HCT116 (cell line): ENCODE data around the gene NSFL1C. TPM values are rescaled to one million over a fixed set of nuclear protein-coding genes. Genes with fewer than 3 reads are reported as not detected.

Source experiments
- ATAC-seq: fragments of 200-7000 bp; cut with Tn5 transposase; 2 replicates; pipeline ENCODE4 v1.9.1; 2020; ENCODE audit warnings: mild to moderate bottlenecking, moderate library complexity
- BruUV-seq: library from RNA; stranded (reverse); fragments of 400-500 nt; replicated peaks from 2 replicates; lab custom pipeline; 2021; lab: Mats Ljungman, UMichigan
- CTCF ChIA-PET: fragments of 300-600 bp; sonication (Branson Sonifier 250); formaldehyde crosslinking; loops from one replicate; lab custom pipeline; 2021; ENCODE audit warnings: antibody characterized with exemption; lab: Charles Lee
- POLR2A ChIA-PET: fragments of 300-600, 350-600 bp; sonication (Branson Sonifier 250); formaldehyde crosslinking; loops from one replicate; lab custom pipeline; 2021; ENCODE audit warnings: antibody characterized with exemption; lab: Charles Lee
- RAD21 ChIA-PET, 2 experiments: fragments of 300-600 bp; sonication (Branson Sonifier 250); formaldehyde crosslinking; loops; one replicate each; lab custom pipeline; 2023; ENCODE audit warnings: low total read pairs in 2 of 2; ENCODE audit not compliant: uncharacterized antibody in 2 of 2, unreplicated experiment in 2 of 2, low non-redundant PET in 1 of 2; lab: Charles Lee
- DNase-seq: peaks from one replicate; pipeline ENCODE4 v3.0.0-alpha.2; 2010; ENCODE audit warnings: low read depth, low spot score
- H2AFZ ChIP-seq: fragments of 200-600 bp; shearing (Covaris generic), sonication (generic); 2 replicates; pipeline ENCODE4 v1.6.1; 2017; ENCODE audit warnings: low read depth, mixed run types, mixed read lengths, antibody characterized with exemption, low read length; ENCODE audit not compliant: poor library complexity, severe bottlenecking
- H3K27ac ChIP-seq: 2 replicates; pipeline ENCODE4 v1.5.1; 2012; ENCODE audit warnings: low read depth, low read length
- H3K27me3 ChIP-seq: fragments of 200-600 bp; sonication (generic); 2 replicates; pipeline ENCODE4 v1.6.1; 2016; ENCODE audit warnings: mixed run types, low read length, mixed read lengths; ENCODE audit not compliant: insufficient read depth
- H3K36me3 ChIP-seq, 2 experiments: fragments of 200-500 bp in 1 of 2; fragments of 200-600 bp in 1 of 2; sonication (Bioruptor generic) in 1 of 2; sonication (generic) in 1 of 2; 2 replicates each; pipeline versions ENCODE4 v1.5.1 to v1.6.1; 2014 to 2016; ENCODE audit warnings: low read length in 2 of 2, inconsistent platforms in 1 of 2, mixed read lengths in 1 of 2, mixed run types in 1 of 2; ENCODE audit not compliant: insufficient read depth in 2 of 2, control insufficient read depth in 1 of 2
- H3K4me1 ChIP-seq, 2 experiments: fragments of 200-600 bp in 1 of 2; sonication (generic) in 1 of 2; 2 replicates each; pipeline versions ENCODE4 v1.5.1 to v1.6.1; 2012 to 2017; ENCODE audit warnings: low read length in 2 of 2, inconsistent platforms in 1 of 2, mild to moderate bottlenecking in 1 of 2, mixed read lengths in 1 of 2, mixed run types in 1 of 2, moderate library complexity in 1 of 2; ENCODE audit not compliant: insufficient read depth in 2 of 2, control insufficient read depth in 1 of 2
- H3K4me2 ChIP-seq: fragments of 200-600 bp; sonication (generic); 2 replicates; pipeline ENCODE4 v1.6.1; 2017; ENCODE audit warnings: mixed run types, low read length, mixed read lengths
- H3K4me3 ChIP-seq, 2 experiments: fragments of 200-600 bp in 1 of 2; sonication (generic) in 1 of 2; replicated peaks in 1 of 2; 2 replicates each; pipeline ENCODE4 v1.5.1; 2011 to 2016; ENCODE audit warnings: low read length in 2 of 2, control low read depth in 1 of 2, low read depth in 1 of 2, mild to moderate bottlenecking in 1 of 2, mixed read lengths in 1 of 2, mixed run types in 1 of 2
- H3K79me2 ChIP-seq: fragments of 200-600 bp; sonication (generic); 2 replicates; pipeline ENCODE4 v1.6.1; 2017; ENCODE audit warnings: mild to moderate bottlenecking, mixed run types, low read length, moderate library complexity, mixed read lengths; ENCODE audit not compliant: insufficient read depth
- H3K9ac ChIP-seq: fragments of 200-600 bp; sonication (generic); 2 replicates; pipeline ENCODE4 v1.6.1; 2016; ENCODE audit warnings: low read length, mixed read lengths
- H3K9me2 ChIP-seq: fragments of 200-600 bp; sonication (generic), shearing (Covaris generic); 2 replicates; pipeline ENCODE4 v1.6.1; 2017; ENCODE audit warnings: mixed run types, mild to moderate bottlenecking, moderate library complexity; ENCODE audit not compliant: insufficient read depth
- H3K9me3 ChIP-seq, 2 experiments: fragments of 200-500 bp in 1 of 2; fragments of 200-600 bp in 1 of 2; sonication (Bioruptor generic) in 1 of 2; sonication (generic) in 1 of 2; 2 replicates each; pipeline ENCODE4 v1.6.1; 2014 to 2017; ENCODE audit warnings: low read length in 2 of 2, mixed read lengths in 2 of 2, inconsistent platforms in 1 of 2, low read depth in 1 of 2, mild to moderate bottlenecking in 1 of 2, mixed run types in 1 of 2, moderate library complexity in 1 of 2; ENCODE audit not compliant: control insufficient read depth in 1 of 2, insufficient read depth in 1 of 2
- H4K20me1 ChIP-seq: fragments of 200-600 bp; sonication (generic), shearing (Covaris generic); 2 replicates; pipeline ENCODE4 v1.6.1; 2017; ENCODE audit warnings: mixed run types, mild to moderate bottlenecking, moderate library complexity; ENCODE audit not compliant: insufficient read depth
- ATF3 ChIP-seq: IDR thresholded peaks from 2 replicates; pipeline ENCODE4 v1.6.1; 2012
- CBX3 ChIP-seq: IDR thresholded peaks from 2 replicates; pipeline ENCODE4 v1.6.1; 2012; ENCODE audit warnings: low read depth
- CEBPB ChIP-seq: IDR thresholded peaks from 2 replicates; pipeline ENCODE4 v1.6.1; 2012; ENCODE audit warnings: low read depth
- EZH2 ChIP-seq: fragments of 200-600 bp; sonication (generic); IDR thresholded peaks from 2 replicates; pipeline ENCODE4 v1.6.1; 2017; ENCODE audit warnings: antibody characterized with exemption, mixed run types
- MAX ChIP-seq: IDR thresholded peaks from 2 replicates; pipeline ENCODE4 v1.6.1; 2012
- POLR2A ChIP-seq: IDR thresholded peaks from 2 replicates; pipeline ENCODE4 v1.7.0; 2011; ENCODE audit warnings: borderline replicate concordance; ENCODE audit not compliant: insufficient read depth, insufficient read length; ENCODE audit errors: extremely low read depth
- POLR2AphosphoS5 ChIP-seq: IDR thresholded peaks from 2 replicates; pipeline ENCODE4 v1.6.1; 2011; ENCODE audit warnings: mild to moderate bottlenecking, low read depth, low read length, moderate library complexity
- TCF7L2 ChIP-seq: IDR thresholded peaks from 2 replicates; pipeline ENCODE4 v1.7.0; 2011; ENCODE audit warnings: borderline replicate concordance, inconsistent platforms; ENCODE audit not compliant: insufficient read depth, insufficient read length; ENCODE audit errors: extremely low read depth
- YY1 ChIP-seq: IDR thresholded peaks from 2 replicates; pipeline ENCODE4 v1.6.1; 2011; ENCODE audit warnings: low read length, low read depth, moderate library complexity, mild to moderate bottlenecking; ENCODE audit not compliant: insufficient replicate concordance; ENCODE audit errors: extremely low read depth
- ZBTB33 ChIP-seq: IDR thresholded peaks from 2 replicates; pipeline ENCODE4 v1.6.1; 2011; ENCODE audit warnings: mild to moderate bottlenecking, low read length, moderate library complexity; ENCODE audit not compliant: insufficient replicate concordance; ENCODE audit errors: extremely low read depth
- intact Hi-C: fragments of 100-400 bp; cut with micrococcal nuclease; formaldehyde crosslinking; loops from 2 replicates; pipeline ENCODE4 v1.10.0; 2022
- total RNA-seq: library from RNA; stranded (reverse); gene quantifications from one replicate; pipeline ENCODE4 v1.2.1, GENCODE V29; 2021; ENCODE audit not compliant: unreplicated experiment
- TF ChIP-seq, protein P1 (sequence below), 3 experiments: fragments of 200-600 bp in 1 of 3; sonication (generic) in 1 of 3; IDR thresholded peaks in 2 of 3; conservative IDR thresholded peaks in 1 of 3; 2 replicates each; pipeline ENCODE4 v1.5.1; 2012 to 2017; ENCODE audit warnings: low read depth in 2 of 3, low read length in 2 of 3, antibody characterized with exemption in 1 of 3, borderline replicate concordance in 1 of 3, control low read depth in 1 of 3, mild to moderate bottlenecking in 1 of 3, mixed read lengths in 1 of 3, mixed run types in 1 of 3, moderate library complexity in 1 of 3; ENCODE audit not compliant: insufficient read depth in 1 of 3
- TF ChIP-seq, protein P2 (sequence below): IDR thresholded peaks from 2 replicates; pipeline ENCODE4 v1.6.1; 2012; ENCODE audit warnings: low read depth

The NSFL1C gene
- total RNA-seq, 1 experiment from 2014 or later, result 93.4 TPM

GRCh38 chr20:1430004-1430451 lies 36.6 kb downstream of the NSFL1C start (continued):
- TF ChIP-seq ZBTB33 (no peak), CBX3 (no peak), POLR2A (no peak), MAX (no peak), ATF3 (no peak), POLR2AphosphoS5 (no peak)
- TF ChIP-seq, protein P1, sequence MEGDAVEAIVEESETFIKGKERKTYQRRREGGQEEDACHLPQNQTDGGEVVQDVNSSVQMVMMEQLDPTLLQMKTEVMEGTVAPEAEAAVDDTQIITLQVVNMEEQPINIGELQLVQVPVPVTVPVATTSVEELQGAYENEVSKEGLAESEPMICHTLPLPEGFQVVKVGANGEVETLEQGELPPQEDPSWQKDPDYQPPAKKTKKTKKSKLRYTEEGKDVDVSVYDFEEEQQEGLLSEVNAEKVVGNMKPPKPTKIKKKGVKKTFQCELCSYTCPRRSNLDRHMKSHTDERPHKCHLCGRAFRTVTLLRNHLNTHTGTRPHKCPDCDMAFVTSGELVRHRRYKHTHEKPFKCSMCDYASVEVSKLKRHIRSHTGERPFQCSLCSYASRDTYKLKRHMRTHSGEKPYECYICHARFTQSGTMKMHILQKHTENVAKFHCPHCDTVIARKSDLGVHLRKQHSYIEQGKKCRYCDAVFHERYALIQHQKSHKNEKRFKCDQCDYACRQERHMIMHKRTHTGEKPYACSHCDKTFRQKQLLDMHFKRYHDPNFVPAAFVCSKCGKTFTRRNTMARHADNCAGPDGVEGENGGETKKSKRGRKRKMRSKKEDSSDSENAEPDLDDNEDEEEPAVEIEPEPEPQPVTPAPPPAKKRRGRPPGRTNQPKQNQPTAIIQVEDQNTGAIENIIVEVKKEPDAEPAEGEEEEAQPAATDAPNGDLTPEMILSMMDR (IDR thresholded peaks at IDR 0.05 in 2 of 3, conservative IDR thresholded peaks at IDR 0.05 in 1 of 3; ENCODE audit: borderline replicate concordance in 1 of 3, insufficient read depth in 1 of 3, low read depth in 2 of 3, low read length in 2 of 3), result no peak

GRCh38 chr20:1429143-1429728 lies 37.4 kb downstream of the NSFL1C start:
- Histone ChIP-seq H3K4me1 (peaks cover 0 to 8% of the 10 kb centered on the region in 2 experiments; a peak in 2 of 4 replicates), H3K9ac (no peak overlapping the region), H3K9me2 (no peaks in the 10 kb centered on the region), H3K27ac (no peak overlapping the region), H3K36me3 (no peaks in the 10 kb centered on the region), H3K4me3 (no peak overlapping the region), H3K4me2 (no peak overlapping the region), H4K20me1 (no peaks in the 10 kb centered on the region), H3K79me2 (no peaks in the 10 kb centered on the region), H3K27me3 (no peaks in the 10 kb centered on the region), H2AFZ (no peak overlapping the region), H3K9me3 (no peaks in the 10 kb centered on the region)
- ChIA-PET RAD21 (no interaction called here), POLR2A (no interaction called here), CTCF (no interaction called here)
- no TSS peak for BruUV-seq
- ATAC-seq (no peak), DNase-seq (no peak)
- intact Hi-C loops, result loop anchor here (5.0 kb wide), 1 partner anchor 37 kb away; the partner anchor contains the start of gene FKBP1A
- TF ChIP-seq EZH2 (no peak), TCF7L2 (no peak), POLR2A (no peak), ZBTB33 (no peak), POLR2AphosphoS5 (no peak), CEBPB (no peak), YY1 (no peak)
- TF ChIP-seq, protein P2, sequence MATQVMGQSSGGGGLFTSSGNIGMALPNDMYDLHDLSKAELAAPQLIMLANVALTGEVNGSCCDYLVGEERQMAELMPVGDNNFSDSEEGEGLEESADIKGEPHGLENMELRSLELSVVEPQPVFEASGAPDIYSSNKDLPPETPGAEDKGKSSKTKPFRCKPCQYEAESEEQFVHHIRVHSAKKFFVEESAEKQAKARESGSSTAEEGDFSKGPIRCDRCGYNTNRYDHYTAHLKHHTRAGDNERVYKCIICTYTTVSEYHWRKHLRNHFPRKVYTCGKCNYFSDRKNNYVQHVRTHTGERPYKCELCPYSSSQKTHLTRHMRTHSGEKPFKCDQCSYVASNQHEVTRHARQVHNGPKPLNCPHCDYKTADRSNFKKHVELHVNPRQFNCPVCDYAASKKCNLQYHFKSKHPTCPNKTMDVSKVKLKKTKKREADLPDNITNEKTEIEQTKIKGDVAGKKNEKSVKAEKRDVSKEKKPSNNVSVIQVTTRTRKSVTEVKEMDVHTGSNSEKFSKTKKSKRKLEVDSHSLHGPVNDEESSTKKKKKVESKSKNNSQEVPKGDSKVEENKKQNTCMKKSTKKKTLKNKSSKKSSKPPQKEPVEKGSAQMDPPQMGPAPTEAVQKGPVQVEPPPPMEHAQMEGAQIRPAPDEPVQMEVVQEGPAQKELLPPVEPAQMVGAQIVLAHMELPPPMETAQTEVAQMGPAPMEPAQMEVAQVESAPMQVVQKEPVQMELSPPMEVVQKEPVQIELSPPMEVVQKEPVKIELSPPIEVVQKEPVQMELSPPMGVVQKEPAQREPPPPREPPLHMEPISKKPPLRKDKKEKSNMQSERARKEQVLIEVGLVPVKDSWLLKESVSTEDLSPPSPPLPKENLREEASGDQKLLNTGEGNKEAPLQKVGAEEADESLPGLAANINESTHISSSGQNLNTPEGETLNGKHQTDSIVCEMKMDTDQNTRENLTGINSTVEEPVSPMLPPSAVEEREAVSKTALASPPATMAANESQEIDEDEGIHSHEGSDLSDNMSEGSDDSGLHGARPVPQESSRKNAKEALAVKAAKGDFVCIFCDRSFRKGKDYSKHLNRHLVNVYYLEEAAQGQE, result no peak
